HEK293 (cell line): Measurements from ENCODE around the gene ARHGAP30.

Source experiments
- CTCF ChIA-PET: fragments of 350-600 bp; formaldehyde crosslinking; extraction: SDS; loops from one replicate; lab custom pipeline; 2021; ENCODE audit warnings: antibody characterized with exemption; lab: Yijun Ruan, JAX
- POLR2A ChIA-PET: fragments of 300-600 bp; formaldehyde crosslinking; extraction: SDS; loops from one replicate; lab custom pipeline; 2020; ENCODE audit warnings: antibody characterized with exemption, inconsistent platforms; lab: Yijun Ruan, JAX
- H3K27ac ChIP-seq: fragments of 200-500 bp; sonication (Bioruptor generic); 2 replicates; pipeline ENCODE4 v1.5.1; 2014; ENCODE audit warnings: low read depth, low read length, control low read depth, inconsistent platforms; ENCODE audit errors: extremely low read depth
- H3K36me3 ChIP-seq, 2 experiments: fragments of 200-500 bp in 1 of 2; sonication (Bioruptor generic) in 1 of 2; 1 replicate in 1 of 2; 2 replicates in 1 of 2; pipeline ENCODE4 v1.5.1; 2014 to 2017; ENCODE audit warnings: inconsistent platforms in 2 of 2, low read length in 2 of 2; ENCODE audit not compliant: control insufficient read depth in 2 of 2, insufficient read depth in 1 of 2
- H3K4me1 ChIP-seq: fragments of 200-500 bp; sonication (Bioruptor generic); 2 replicates; pipeline ENCODE4 v1.5.1; 2014; ENCODE audit warnings: mild to moderate bottlenecking, low read length, inconsistent platforms; ENCODE audit not compliant: control insufficient read depth, insufficient read depth
- H3K4me3 ChIP-seq: 2 replicates; pipeline ENCODE4 v1.5.1; 2011; ENCODE audit warnings: low read depth, mild to moderate bottlenecking, control low read depth, low read length, moderate library complexity
- H3K9me3 ChIP-seq: fragments of 200-500 bp; sonication (Bioruptor generic); 2 replicates; pipeline ENCODE4 v1.5.1; 2014; ENCODE audit warnings: low read depth, low read length, inconsistent platforms; ENCODE audit not compliant: control insufficient read depth, insufficient read depth
- GLI4 ChIP-seq: fragments of 450-650 bp; formaldehyde crosslinking; IDR thresholded peaks from 2 replicates; pipeline ENCODE4 v1.5.1; 2016; ENCODE audit warnings: missing biosample characterization, missing genetic modification characterization
- KLF10 ChIP-seq: fragments of 450-650 bp; IDR thresholded peaks from 2 replicates; pipeline ENCODE4 v1.5.1; 2018; ENCODE audit warnings: missing biosample characterization, mild to moderate bottlenecking, missing genetic modification characterization
- OVOL3 ChIP-seq: fragments of 450-650 bp; formaldehyde crosslinking; IDR thresholded peaks from 2 replicates; pipeline ENCODE4 v1.5.1; 2016; ENCODE audit warnings: missing biosample characterization, missing genetic modification characterization
- ZBTB11 ChIP-seq: fragments of 450-650 bp; formaldehyde crosslinking; conservative IDR thresholded peaks from 2 replicates; pipeline ENCODE4 v1.5.1; 2016; ENCODE audit warnings: low read depth, missing biosample characterization, missing genetic modification characterization
- ZNF16 ChIP-seq: fragments of 450-650 bp; formaldehyde crosslinking; IDR thresholded peaks from 2 replicates; pipeline ENCODE4 v1.5.1; 2016; ENCODE audit warnings: low read depth, missing biosample characterization, missing genetic modification characterization
- ZNF362 ChIP-seq: fragments of 450-650 bp; formaldehyde crosslinking; IDR thresholded peaks from 2 replicates; pipeline ENCODE4 v1.5.1; 2016; ENCODE audit warnings: missing biosample characterization, missing genetic modification characterization
- ZNF501 ChIP-seq: fragments of 450-650 bp; formaldehyde crosslinking; IDR thresholded peaks from 2 replicates; pipeline ENCODE4 v1.5.1; 2016; ENCODE audit warnings: missing biosample characterization, missing genetic modification characterization
- ZNF548 ChIP-seq: fragments of 450-650 bp; formaldehyde crosslinking; IDR thresholded peaks from 2 replicates; pipeline ENCODE4 v1.5.1; 2016; ENCODE audit warnings: missing biosample characterization, missing genetic modification characterization
- ZNF549 ChIP-seq: fragments of 450-650 bp; IDR thresholded peaks from 2 replicates; pipeline ENCODE4 v1.5.1; 2018; ENCODE audit warnings: missing biosample characterization, missing genetic modification characterization, mild to moderate bottlenecking, inconsistent platforms, moderate library complexity
- ZNF830 ChIP-seq: fragments of 450-650 bp; IDR thresholded peaks from 2 replicates; pipeline ENCODE4 v1.5.0; 2018; ENCODE audit warnings: missing biosample characterization, missing genetic modification characterization, low read depth, mild to moderate bottlenecking, moderate library complexity
- TF ChIP-seq, protein P1 (sequence below): fragments of 450-650 bp; formaldehyde crosslinking; IDR thresholded peaks from 2 replicates; pipeline ENCODE4 v1.5.1; 2016; ENCODE audit warnings: missing biosample characterization, missing genetic modification characterization

ARHGAP30 gene

GRCh38 chr1:161091796-161092507, 22.3 kb upstream of the ARHGAP30 start:
- Histone ChIP-seq H3K9me3 (no peaks in the 10 kb centered on the region), H3K4me3 (no peak overlapping the region), H3K4me1 (no peaks in the 10 kb centered on the region), H3K36me3 (no peaks in the 10 kb centered on the region), H3K27ac (no peak overlapping the region)
- ChIA-PET POLR2A (interaction anchor here (0.6 kb wide), 1 partner anchor 53 kb away, joined by 7 read pairs; the partner anchor contains the start of gene TSTD1), CTCF (interaction anchor here (0.8 kb wide), 1 partner anchor 102 kb away, joined by 4 read pairs; no protein-coding TSS in a partner anchor)
- TF ChIP-seq ZNF501 (no peak), ZNF16 (tag by site-specific recombination) (no peak), OVOL3 (tag by site-specific recombination) (no peak), ZNF548 (tag by site-specific recombination) (no peak), GLI4 (tag by site-specific recombination) (no peak), ZNF549 (tag by site-specific recombination) (no peak), ZNF362 (tag by site-specific recombination) (no peak)
- TF ChIP-seq, protein P1, sequence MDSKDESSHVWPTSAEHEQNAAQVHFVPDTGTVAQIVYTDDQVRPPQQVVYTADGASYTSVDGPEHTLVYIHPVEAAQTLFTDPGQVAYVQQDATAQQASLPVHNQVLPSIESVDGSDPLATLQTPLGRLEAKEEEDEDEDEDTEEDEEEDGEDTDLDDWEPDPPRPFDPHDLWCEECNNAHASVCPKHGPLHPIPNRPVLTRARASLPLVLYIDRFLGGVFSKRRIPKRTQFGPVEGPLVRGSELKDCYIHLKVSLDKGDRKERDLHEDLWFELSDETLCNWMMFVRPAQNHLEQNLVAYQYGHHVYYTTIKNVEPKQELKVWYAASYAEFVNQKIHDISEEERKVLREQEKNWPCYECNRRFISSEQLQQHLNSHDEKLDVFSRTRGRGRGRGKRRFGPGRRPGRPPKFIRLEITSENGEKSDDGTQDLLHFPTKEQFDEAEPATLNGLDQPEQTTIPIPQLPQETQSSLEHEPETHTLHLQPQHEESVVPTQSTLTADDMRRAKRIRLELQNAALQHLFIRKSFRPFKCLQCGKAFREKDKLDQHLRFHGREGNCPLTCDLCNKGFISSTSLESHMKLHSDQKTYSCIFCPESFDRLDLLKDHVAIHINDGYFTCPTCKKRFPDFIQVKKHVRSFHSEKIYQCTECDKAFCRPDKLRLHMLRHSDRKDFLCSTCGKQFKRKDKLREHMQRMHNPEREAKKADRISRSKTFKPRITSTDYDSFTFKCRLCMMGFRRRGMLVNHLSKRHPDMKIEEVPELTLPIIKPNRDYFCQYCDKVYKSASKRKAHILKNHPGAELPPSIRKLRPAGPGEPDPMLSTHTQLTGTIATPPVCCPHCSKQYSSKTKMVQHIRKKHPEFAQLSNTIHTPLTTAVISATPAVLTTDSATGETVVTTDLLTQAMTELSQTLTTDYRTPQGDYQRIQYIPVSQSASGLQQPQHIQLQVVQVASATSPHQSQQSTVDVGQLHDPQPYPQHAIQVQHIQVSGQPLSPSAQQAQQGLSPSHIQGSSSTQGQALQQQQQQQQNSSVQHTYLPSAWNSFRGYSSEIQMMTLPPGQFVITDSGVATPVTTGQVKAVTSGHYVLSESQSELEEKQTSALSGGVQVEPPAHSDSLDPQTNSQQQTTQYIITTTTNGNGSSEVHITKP (tag by site-specific recombination) = no peak

DNA sequence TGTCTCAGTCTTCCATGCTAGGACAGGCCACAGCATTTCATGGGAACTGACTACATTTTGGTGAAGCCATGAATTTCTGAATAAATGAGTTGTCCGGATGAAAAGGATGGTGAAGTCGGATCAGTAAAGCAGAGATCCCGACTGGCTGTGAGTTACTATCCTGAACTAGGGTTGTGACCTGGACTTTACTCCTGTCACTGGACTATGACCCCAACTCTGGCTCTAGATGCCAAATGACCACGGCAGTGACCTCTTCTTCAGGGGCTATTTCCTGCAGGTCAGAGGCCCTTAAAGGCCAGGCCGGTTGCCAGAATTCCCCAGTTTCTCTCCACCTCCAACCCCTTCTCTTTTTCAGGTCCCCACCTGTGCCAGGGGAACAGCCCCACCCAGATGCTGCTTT, 21.4 kb upstream of the ARHGAP30 start:
- Histone ChIP-seq H3K9me3 (no peaks in the 10 kb centered on the region), H3K4me1 (no peaks in the 10 kb centered on the region), H3K27ac (no peak overlapping the region), H3K4me3 (no peak overlapping the region), H3K36me3 (no peaks in the 10 kb centered on the region)
- ChIA-PET POLR2A (no interaction called here), CTCF (no interaction called here)
- TF ChIP-seq ZNF830 (tag by site-specific recombination) = no peak
- TF ChIP-seq ZBTB11 (tag by site-specific recombination) = no peak
- no peak for TF ChIP-seq ZNF549 (tag by site-specific recombination)

DNA sequence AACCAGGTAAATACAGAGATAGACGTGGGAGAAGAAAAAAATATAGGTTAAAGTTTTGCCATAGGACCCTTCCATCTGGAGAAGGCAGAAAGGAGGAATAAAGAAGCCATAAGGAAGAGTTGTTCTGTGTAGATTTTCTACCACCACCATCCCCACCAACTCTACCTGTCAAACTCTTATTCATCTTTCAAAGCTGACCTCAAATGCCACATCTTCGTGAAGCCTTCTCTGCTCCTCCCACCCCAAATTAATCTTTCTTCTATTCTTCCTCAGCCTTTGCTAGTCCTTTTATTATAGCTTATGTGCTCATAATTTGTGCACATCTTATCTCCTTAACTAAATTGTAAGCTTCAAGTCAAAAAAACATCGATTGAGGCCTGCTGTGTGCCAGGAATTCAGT, 20.9 kb upstream of the ARHGAP30 start:
- H3K27ac ChIP-seq = no peak overlapping the region
- ChIA-PET CTCF (no interaction called here), POLR2A (interaction anchor here (0.6 kb wide), 1 partner anchor 64 kb away, joined by 8 read pairs; no protein-coding TSS in a partner anchor)
- no peaks in the 10 kb centered on the region for H3K36me3 ChIP-seq
- H3K4me1 ChIP-seq = no peaks in the 10 kb centered on the region
- H3K9me3 ChIP-seq = no peaks in the 10 kb centered on the region
- no peak overlapping the region for H3K4me3 ChIP-seq
- TF ChIP-seq KLF10 (tag by site-specific recombination) = no peak
